BLaER1 (cell line): ENCODE data around the gene NCLN.
"Not testable (repeated sequence)": the region's sequence is repeated elsewhere in the genome, so short reads cannot be mapped to it uniquely, and the experiment has no call there.

ENCODE experiments used
- H3K27ac ChIP-seq: shearing (Covaris generic); formaldehyde crosslinking; 2 replicates; pipeline ENCODE4 v1.8.1; 2022
- H3K27me3 ChIP-seq: shearing (Covaris generic); formaldehyde crosslinking; 2 replicates; pipeline ENCODE4 v1.8.1; 2022
- H3K36me3 ChIP-seq: shearing (Covaris generic); formaldehyde crosslinking; 2 replicates; pipeline ENCODE4 v1.8.1; 2022
- H3K4me1 ChIP-seq: shearing (Covaris generic); formaldehyde crosslinking; 2 replicates; pipeline ENCODE4 v1.8.1; 2022
- H3K4me2 ChIP-seq: shearing (Covaris generic); formaldehyde crosslinking; 2 replicates; pipeline ENCODE4 v1.8.1; 2022
- H3K4me3 ChIP-seq: shearing (Covaris generic); formaldehyde crosslinking; 2 replicates; pipeline ENCODE4 v1.8.1; 2022
- H3K9ac ChIP-seq: shearing (Covaris generic); formaldehyde crosslinking; 2 replicates; pipeline ENCODE4 v1.8.1; 2022
- H3K9me3 ChIP-seq: shearing (Covaris generic); formaldehyde crosslinking; 2 replicates; pipeline ENCODE4 v1.8.1; 2022
- H4K20me1 ChIP-seq: shearing (Covaris generic); formaldehyde crosslinking; 2 replicates; pipeline ENCODE4 v1.8.1; 2022
- Cebpa-rat ChIP-seq: shearing (Covaris generic); IDR thresholded peaks from 2 replicates; pipeline ENCODE4 v1.8.1; 2022

The NCLN gene

GRCh38 chr19:3229888-3230496 is 44.3 kb downstream of the NCLN start:
- TF ChIP-seq Cebpa-rat = no peak
- H3K36me3 ChIP-seq = no peaks in the 10 kb centered on the region
- no peak overlapping the region for H3K4me2 ChIP-seq
- peaks cover 42% of the 10 kb centered on the region for H3K4me1 ChIP-seq
- no peak overlapping the region for H3K9ac ChIP-seq
- no peak overlapping the region for H3K4me3 ChIP-seq
- H3K27me3 ChIP-seq = peaks cover 11% of the 10 kb centered on the region; the same call in 1 of the 2 replicates
- H3K27ac ChIP-seq = no peak overlapping the region
- H4K20me1 ChIP-seq = peaks cover 35% of the 10 kb centered on the region; the same call in 1 of the 2 replicates
- H3K9me3 ChIP-seq = no peaks in the 10 kb centered on the region

DNA sequence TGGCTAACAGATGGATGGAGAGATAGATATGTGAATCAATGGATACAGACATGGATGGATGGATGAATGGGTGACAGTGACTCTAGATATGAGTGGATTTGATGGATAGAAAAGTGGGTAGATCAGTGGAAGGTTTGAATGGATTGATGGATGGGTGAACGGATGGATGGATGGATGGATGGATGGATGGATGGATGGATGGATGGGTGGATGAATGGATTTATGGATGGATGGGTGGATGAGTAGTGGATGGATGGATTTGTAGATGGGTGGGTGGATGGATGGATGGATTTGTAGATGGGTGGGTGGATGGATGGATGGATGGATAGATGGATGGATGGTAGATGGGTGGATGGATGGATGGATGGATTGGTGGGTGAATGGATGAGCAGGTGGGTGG is 45.6 kb downstream of the NCLN start:
- H3K27me3 ChIP-seq = peaks cover 6% of the 10 kb centered on the region; the same call in 1 of the 2 replicates
- H3K36me3 ChIP-seq = no peaks in the 10 kb centered on the region
- H3K4me3 ChIP-seq = no peak overlapping the region
- no peaks in the 10 kb centered on the region for H3K9me3 ChIP-seq
- peaks cover 30% of the 10 kb centered on the region; the same call in 1 of the 2 replicates for H4K20me1 ChIP-seq
- no peak overlapping the region for H3K27ac ChIP-seq
- peaks cover 33% of the 10 kb centered on the region for H3K4me1 ChIP-seq
- H3K4me2 ChIP-seq = no peak overlapping the region
- no peak for TF ChIP-seq Cebpa-rat
- no peak overlapping the region for H3K9ac ChIP-seq

DNA sequence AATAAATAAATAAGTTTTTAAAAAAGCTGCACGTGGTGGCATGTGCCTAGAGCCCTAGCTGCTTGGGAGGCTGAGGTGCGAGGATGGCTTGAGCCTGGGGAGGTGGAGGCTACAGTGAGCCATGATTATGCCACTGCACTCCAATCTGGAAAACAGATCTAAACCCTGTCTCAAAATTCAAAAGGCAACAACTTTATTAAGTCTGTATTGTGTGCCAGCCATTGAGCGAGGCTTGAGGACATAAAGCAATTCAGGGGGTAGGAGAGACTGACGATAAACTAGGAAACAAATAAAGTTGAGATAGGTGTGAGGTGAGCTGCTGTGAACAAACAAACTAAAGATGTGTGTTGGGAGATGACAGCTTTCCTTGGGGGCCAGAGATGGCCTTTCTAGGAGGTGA is 47.4 kb downstream of the NCLN start:
- peaks cover 13% of the 10 kb centered on the region; the same call in 1 of the 2 replicates for H4K20me1 ChIP-seq
- H3K4me2 ChIP-seq = no peak overlapping the region
- no peak overlapping the region for H3K27ac ChIP-seq
- H3K27me3 ChIP-seq = no peaks in the 10 kb centered on the region
- TF ChIP-seq Cebpa-rat = no peak
- H3K4me3 ChIP-seq = no peak overlapping the region
- H3K4me1 ChIP-seq = peaks cover 16% of the 10 kb centered on the region
- H3K9me3 ChIP-seq = no peaks in the 10 kb centered on the region
- H3K9ac ChIP-seq = no peak overlapping the region
- no peaks in the 10 kb centered on the region for H3K36me3 ChIP-seq

GRCh38 chr19:3233831-3234230 is 48.1 kb downstream of the NCLN start:
- Histone ChIP-seq H4K20me1 (peaks cover 12% of the 10 kb centered on the region; the same call in 1 of the 2 replicates), H3K9ac (no peak overlapping the region), H3K4me2 (no peak overlapping the region), H3K27me3 (no peaks in the 10 kb centered on the region), H3K27ac (no peak overlapping the region), H3K9me3 (no peaks in the 10 kb centered on the region), H3K4me3 (no peak overlapping the region), H3K4me1 (peaks cover 10% of the 10 kb centered on the region), H3K36me3 (no peaks in the 10 kb centered on the region)
- TF ChIP-seq Cebpa-rat = no peak

- H3K4me2 ChIP-seq = no peak overlapping the region
- H3K27me3 ChIP-seq = no peaks in the 10 kb centered on the region
- no peak for TF ChIP-seq Cebpa-rat
- peaks cover under 1% of the 10 kb centered on the region for H3K4me1 ChIP-seq
- H3K36me3 ChIP-seq = no peaks in the 10 kb centered on the region
- peaks cover 8% of the 10 kb centered on the region; the same call in 1 of the 2 replicates for H4K20me1 ChIP-seq
- no peaks in the 10 kb centered on the region for H3K9me3 ChIP-seq
- no peak overlapping the region for H3K9ac ChIP-seq
- H3K4me3 ChIP-seq = no peak overlapping the region
- no peak overlapping the region for H3K27ac ChIP-seq
Observed at GRCh38 chr19:3234800-3235199, 49.1 kb downstream of the NCLN start.

DNA sequence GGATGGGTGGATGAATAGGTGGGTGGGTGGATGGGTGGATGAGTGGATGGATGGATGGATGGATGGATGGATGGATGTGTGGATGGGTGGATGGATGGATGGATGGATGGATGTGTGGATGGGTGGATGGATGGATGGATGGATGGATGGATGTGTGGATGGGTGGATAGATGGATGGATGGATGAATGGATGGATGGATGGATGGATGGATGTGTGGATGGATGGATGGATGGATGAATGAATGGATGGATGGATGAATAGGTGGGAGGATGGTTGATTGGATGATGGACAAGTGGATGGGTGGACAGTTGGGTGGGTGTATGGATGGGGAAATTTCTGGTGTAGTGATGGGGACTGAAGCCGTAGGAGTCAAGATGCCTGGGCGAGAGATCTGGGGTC is 49.9 kb downstream of the NCLN start:
- H3K9me3 ChIP-seq, H3K27ac ChIP-seq, H3K4me2 ChIP-seq, H3K4me1 ChIP-seq, H3K9ac ChIP-seq, H3K27me3 ChIP-seq, H3K4me3 ChIP-seq, H4K20me1 ChIP-seq, H3K36me3 ChIP-seq: not testable (repeated sequence)

DNA sequence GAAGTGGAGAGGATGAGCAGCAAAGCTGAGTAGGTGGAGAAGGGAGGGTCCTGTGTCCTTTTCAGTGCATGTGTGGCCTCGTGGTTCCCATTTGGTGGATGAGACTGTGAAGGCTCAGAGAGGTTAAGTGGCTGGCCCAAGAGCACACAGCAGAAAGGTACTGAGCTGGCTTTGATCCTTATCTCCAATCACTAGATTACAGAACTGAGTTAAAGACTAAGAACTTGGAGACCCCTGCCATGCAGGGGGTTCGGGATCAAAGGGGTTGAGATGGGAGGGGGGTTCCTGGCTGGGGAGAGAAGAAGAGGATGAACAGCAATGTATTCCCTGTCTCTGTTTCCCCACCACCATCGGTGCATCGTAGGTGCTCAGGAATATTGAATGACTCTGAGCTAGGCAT is 50.5 kb downstream of the NCLN start:
- H3K9me3 ChIP-seq = no peaks in the 10 kb centered on the region
- no peak overlapping the region for H3K27ac ChIP-seq
- no peak overlapping the region for H3K9ac ChIP-seq
- H4K20me1 ChIP-seq = peaks cover 10% of the 10 kb centered on the region; the same call in 1 of the 2 replicates
- H3K36me3 ChIP-seq = no peaks in the 10 kb centered on the region
- H3K4me3 ChIP-seq = no peak overlapping the region
- H3K27me3 ChIP-seq = no peaks in the 10 kb centered on the region
- H3K4me1 ChIP-seq = no peaks in the 10 kb centered on the region
- H3K4me2 ChIP-seq = no peak overlapping the region
- TF ChIP-seq Cebpa-rat = no peak

GRCh38 chr19:3238066-3238561 is 52.4 kb downstream of the NCLN start:
- no peak overlapping the region for H3K4me3 ChIP-seq
- H3K27me3 ChIP-seq = no peaks in the 10 kb centered on the region
- TF ChIP-seq Cebpa-rat = no peak
- H4K20me1 ChIP-seq = peaks cover 21% of the 10 kb centered on the region
- H3K36me3 ChIP-seq = no peaks in the 10 kb centered on the region
- no peak overlapping the region for H3K4me2 ChIP-seq
- no peak overlapping the region for H3K9ac ChIP-seq
- no peaks in the 10 kb centered on the region for H3K4me1 ChIP-seq
- H3K27ac ChIP-seq = no peak overlapping the region
- H3K9me3 ChIP-seq = no peaks in the 10 kb centered on the region

GRCh38 chr19:3239367-3239766 is 53.6 kb downstream of the NCLN start:
- Histone ChIP-seq H3K36me3 (no peaks in the 10 kb centered on the region), H3K27ac (no peak overlapping the region), H3K27me3 (no peaks in the 10 kb centered on the region), H3K9me3 (no peaks in the 10 kb centered on the region), H3K9ac (no peak overlapping the region), H3K4me2 (no peak overlapping the region), H4K20me1 (peaks cover 32% of the 10 kb centered on the region), H3K4me3 (no peak overlapping the region), H3K4me1 (no peaks in the 10 kb centered on the region)
- no peak for TF ChIP-seq Cebpa-rat

GRCh38 chr19:3243819-3244700 is 58.3 kb downstream of the NCLN start:
- no peak overlapping the region for H3K9ac ChIP-seq
- no peaks in the 10 kb centered on the region for H3K27me3 ChIP-seq
- H3K4me2 ChIP-seq = no peak overlapping the region

More at GRCh38 chr19:3243819-3244700, 58.3 kb downstream of the NCLN start:
- Histone ChIP-seq H3K9me3 (no peaks in the 10 kb centered on the region), H3K27ac (no peak overlapping the region), H3K4me1 (no peaks in the 10 kb centered on the region), H3K36me3 (no peaks in the 10 kb centered on the region), H3K4me3 (no peak overlapping the region), H4K20me1 (peaks cover 35% of the 10 kb centered on the region)
- no peak for TF ChIP-seq Cebpa-rat
